ENCODE data around the gene CCNJL.

Gene CCNJL

GRCh38 chr5:160291467-160291866, 20.9 kb downstream of the CCNJL start:
- no peak for DNase-seq

GRCh38 chr5:160290751-160291150, 21.6 kb downstream of the CCNJL start:
- no peak for DNase-seq

- no peak for DNase-seq
These were observed 22.6 kb downstream of the CCNJL start for GRCh38 chr5:160289721-160290120.

- DNase-seq: no peak
These were observed 23.1 kb downstream of the CCNJL start for GRCh38 chr5:160289356-160289651.

GRCh38 chr5:160287378-160288051, 24.8 kb downstream of the CCNJL start:
- DNase-seq: peak in 27 of 56 donors; percentile 3 to 56 (median 15)

- DNase-seq: no peak
These were observed 25.4 kb downstream of the CCNJL start for GRCh38 chr5:160286947-160287346.

GRCh38 chr5:160285316-160285715, 27.0 kb downstream of the CCNJL start:
- no peak for DNase-seq

- no peak for DNase-seq
These were observed 28.0 kb downstream of the CCNJL start for GRCh38 chr5:160284291-160284873.

GRCh38 chr5:160281275-160281674, 31.1 kb downstream of the CCNJL start:
- no peak for DNase-seq

- DNase-seq: no peak
These were observed 31.8 kb downstream of the CCNJL start for GRCh38 chr5:160280384-160281095.

GRCh38 chr5:160278343-160278742, 34.0 kb downstream of the CCNJL start:
- no peak for DNase-seq

- no peak for DNase-seq
These were observed 37.9 kb downstream of the CCNJL start for GRCh38 chr5:160274483-160274931.

- DNase-seq: no peak
These were observed 39.5 kb downstream of the CCNJL start for GRCh38 chr5:160272889-160273288.

GRCh38 chr5:160272264-160272663, 40.1 kb downstream of the CCNJL start:
- no peak for DNase-seq

GRCh38 chr5:160271836-160272235, 40.5 kb downstream of the CCNJL start:
- DNase-seq: no peak

GRCh38 chr5:160271396-160271795, 41.0 kb downstream of the CCNJL start:
- DNase-seq: no peak

GRCh38 chr5:160270704-160271103, 41.7 kb downstream of the CCNJL start:
- DNase-seq: no peak

- peak in 38 of 56 donors; percentile 3 to 71 (median 28) for DNase-seq
These were observed 43.3 kb downstream of the CCNJL start for GRCh38 chr5:160269017-160269416.

GRCh38 chr5:160268121-160268520, 44.2 kb downstream of the CCNJL start:
- no peak for DNase-seq

- no peak for DNase-seq
These were observed 45.5 kb downstream of the CCNJL start for GRCh38 chr5:160266752-160267345.

GRCh38 chr5:160266044-160266443, 46.3 kb downstream of the CCNJL start:
- DNase-seq: no peak

- DNase-seq: no peak
These were observed 49.0 kb downstream of the CCNJL start for GRCh38 chr5:160263326-160263855.
